HEK293T (cell line): Measurements from ENCODE around the gene MTHFD2.

Experiments
- BHLHE40 ChIP-seq: fragments of 450-650 bp; IDR thresholded peaks from 2 replicates; pipeline ENCODE4 v1.6.1; 2016; ENCODE audit warnings: mild to moderate bottlenecking, moderate library complexity, borderline replicate concordance
- ELF4 ChIP-seq: fragments of 450-650 bp; IDR thresholded peaks from 2 replicates; pipeline ENCODE4 v1.6.1; 2017; ENCODE audit warnings: antibody characterized with exemption
- HDGF ChIP-seq: fragments of 450-650 bp; IDR thresholded peaks from 2 replicates; pipeline ENCODE4 v1.6.1; 2017; ENCODE audit warnings: antibody characterized with exemption, borderline replicate concordance
- NFRKB ChIP-seq: fragments of 450-650 bp; IDR thresholded peaks from 2 replicates; pipeline ENCODE4 v1.6.1; 2016; ENCODE audit warnings: mild to moderate bottlenecking, moderate library complexity

- TF ChIP-seq HDGF (no peak), BHLHE40 (no peak), NFRKB (no peak), ELF4 (no peak)
Observed at GRCh38 chr2:74162951-74163350, 35.5 kb upstream of the MTHFD2 start.
